Adrenal gland (tissue), 5 donors: ENCODE measurements around the gene HAPSTR1.

ENCODE experiments used
- CTCF ChIP-seq, 6 experiments: fragments of 450-650 bp in 4 of 6; fragments of 200-600 bp in 2 of 6; sonication (generic) in 1 of 6; IDR thresholded peaks; 1 replicate in 5 of 6; 2 replicates in 1 of 6; pipeline versions ENCODE4 v1.5.1 to v1.8.0; 2016 to 2021; ENCODE audit warnings: antibody characterized with exemption in 6 of 6, mild to moderate bottlenecking in 2 of 6, moderate library complexity in 1 of 6
- POLR2A ChIP-seq, 2 donors: fragments of 450-650 bp; IDR thresholded peaks; one replicate each; pipeline ENCODE4 v1.6.1; 2017; ENCODE audit warnings: antibody characterized with exemption in 2 of 2, mild to moderate bottlenecking in 2 of 2, moderate library complexity in 1 of 2
- donor health status: DM: no; HTN: no; CAD: no.

GRCh38 chr16:9089660-9090059, 1.8 kb upstream of the HAPSTR1 start:
- TF ChIP-seq CTCF (IDR thresholded peaks at IDR 0.05): no peak
- no peak for TF ChIP-seq POLR2A (IDR thresholded peaks at IDR 0.05)
